HCT116 (cell line): ENCODE measurements around the gene TIAM1. TPM values are rescaled to one million over a fixed set of nuclear protein-coding genes. Genes with fewer than 3 reads are reported as not detected.

Source experiments
- ATAC-seq: fragments of 200-7000 bp; cut with Tn5 transposase; 2 replicates; pipeline ENCODE4 v1.9.1; 2020; ENCODE audit warnings: mild to moderate bottlenecking, moderate library complexity
- BruUV-seq: library from RNA; stranded (reverse); fragments of 400-500 nt; replicated peaks from 2 replicates; lab custom pipeline; 2021; lab: Mats Ljungman, UMichigan
- CTCF ChIA-PET: fragments of 300-600 bp; sonication (Branson Sonifier 250); formaldehyde crosslinking; loops from one replicate; lab custom pipeline; 2021; ENCODE audit warnings: antibody characterized with exemption; lab: Charles Lee
- POLR2A ChIA-PET: fragments of 300-600, 350-600 bp; sonication (Branson Sonifier 250); formaldehyde crosslinking; loops from one replicate; lab custom pipeline; 2021; ENCODE audit warnings: antibody characterized with exemption; lab: Charles Lee
- RAD21 ChIA-PET, 2 experiments: fragments of 300-600 bp; sonication (Branson Sonifier 250); formaldehyde crosslinking; loops; one replicate each; lab custom pipeline; 2023; ENCODE audit warnings: low total read pairs in 2 of 2; ENCODE audit not compliant: uncharacterized antibody in 2 of 2, unreplicated experiment in 2 of 2, low non-redundant PET in 1 of 2; lab: Charles Lee
- DNase-seq: peaks from one replicate; pipeline ENCODE4 v3.0.0-alpha.2; 2010; ENCODE audit warnings: low read depth, low spot score
- H2AFZ ChIP-seq: fragments of 200-600 bp; shearing (Covaris generic), sonication (generic); 2 replicates; pipeline ENCODE4 v1.6.1; 2017; ENCODE audit warnings: low read depth, mixed run types, mixed read lengths, antibody characterized with exemption, low read length; ENCODE audit not compliant: poor library complexity, severe bottlenecking
- H3K27ac ChIP-seq: 2 replicates; pipeline ENCODE4 v1.5.1; 2012; ENCODE audit warnings: low read depth, low read length
- H3K27me3 ChIP-seq: fragments of 200-600 bp; sonication (generic); 2 replicates; pipeline ENCODE4 v1.6.1; 2016; ENCODE audit warnings: mixed run types, low read length, mixed read lengths; ENCODE audit not compliant: insufficient read depth
- H3K36me3 ChIP-seq, 2 experiments: fragments of 200-500 bp in 1 of 2; fragments of 200-600 bp in 1 of 2; sonication (Bioruptor generic) in 1 of 2; sonication (generic) in 1 of 2; 2 replicates each; pipeline versions ENCODE4 v1.5.1 to v1.6.1; 2014 to 2016; ENCODE audit warnings: low read length in 2 of 2, inconsistent platforms in 1 of 2, mixed read lengths in 1 of 2, mixed run types in 1 of 2; ENCODE audit not compliant: insufficient read depth in 2 of 2, control insufficient read depth in 1 of 2
- H3K4me1 ChIP-seq, 2 experiments: fragments of 200-600 bp in 1 of 2; sonication (generic) in 1 of 2; 2 replicates each; pipeline versions ENCODE4 v1.5.1 to v1.6.1; 2012 to 2017; ENCODE audit warnings: low read length in 2 of 2, inconsistent platforms in 1 of 2, mild to moderate bottlenecking in 1 of 2, mixed read lengths in 1 of 2, mixed run types in 1 of 2, moderate library complexity in 1 of 2; ENCODE audit not compliant: insufficient read depth in 2 of 2, control insufficient read depth in 1 of 2
- H3K4me2 ChIP-seq: fragments of 200-600 bp; sonication (generic); 2 replicates; pipeline ENCODE4 v1.6.1; 2017; ENCODE audit warnings: mixed run types, low read length, mixed read lengths
- H3K4me3 ChIP-seq, 2 experiments: fragments of 200-600 bp in 1 of 2; sonication (generic) in 1 of 2; replicated peaks in 1 of 2; 2 replicates each; pipeline ENCODE4 v1.5.1; 2011 to 2016; ENCODE audit warnings: low read length in 2 of 2, control low read depth in 1 of 2, low read depth in 1 of 2, mild to moderate bottlenecking in 1 of 2, mixed read lengths in 1 of 2, mixed run types in 1 of 2
- H3K79me2 ChIP-seq: fragments of 200-600 bp; sonication (generic); 2 replicates; pipeline ENCODE4 v1.6.1; 2017; ENCODE audit warnings: mild to moderate bottlenecking, mixed run types, low read length, moderate library complexity, mixed read lengths; ENCODE audit not compliant: insufficient read depth
- H3K9ac ChIP-seq: fragments of 200-600 bp; sonication (generic); 2 replicates; pipeline ENCODE4 v1.6.1; 2016; ENCODE audit warnings: low read length, mixed read lengths
- H3K9me2 ChIP-seq: fragments of 200-600 bp; sonication (generic), shearing (Covaris generic); 2 replicates; pipeline ENCODE4 v1.6.1; 2017; ENCODE audit warnings: mixed run types, mild to moderate bottlenecking, moderate library complexity; ENCODE audit not compliant: insufficient read depth
- H3K9me3 ChIP-seq, 2 experiments: fragments of 200-500 bp in 1 of 2; fragments of 200-600 bp in 1 of 2; sonication (Bioruptor generic) in 1 of 2; sonication (generic) in 1 of 2; 2 replicates each; pipeline ENCODE4 v1.6.1; 2014 to 2017; ENCODE audit warnings: low read length in 2 of 2, mixed read lengths in 2 of 2, inconsistent platforms in 1 of 2, low read depth in 1 of 2, mild to moderate bottlenecking in 1 of 2, mixed run types in 1 of 2, moderate library complexity in 1 of 2; ENCODE audit not compliant: control insufficient read depth in 1 of 2, insufficient read depth in 1 of 2
- H4K20me1 ChIP-seq: fragments of 200-600 bp; sonication (generic), shearing (Covaris generic); 2 replicates; pipeline ENCODE4 v1.6.1; 2017; ENCODE audit warnings: mixed run types, mild to moderate bottlenecking, moderate library complexity; ENCODE audit not compliant: insufficient read depth
- CBX3 ChIP-seq: IDR thresholded peaks from 2 replicates; pipeline ENCODE4 v1.6.1; 2012; ENCODE audit warnings: low read depth
- EGR1 ChIP-seq: IDR thresholded peaks from 2 replicates; pipeline ENCODE4 v1.6.1; 2012; ENCODE audit warnings: low read depth
- ELF1 ChIP-seq: IDR thresholded peaks from 2 replicates; pipeline ENCODE4 v1.6.1; 2012; ENCODE audit warnings: low read depth, borderline replicate concordance
- EZH2 ChIP-seq: fragments of 200-600 bp; sonication (generic); IDR thresholded peaks from 2 replicates; pipeline ENCODE4 v1.6.1; 2017; ENCODE audit warnings: antibody characterized with exemption, mixed run types
- EZH2phosphoT487 ChIP-seq: fragments of 200-600 bp; IDR thresholded peaks from 2 replicates; pipeline ENCODE4 v1.6.1; 2018; ENCODE audit warnings: antibody characterized with exemption, borderline replicate concordance
- POLR2AphosphoS5 ChIP-seq: IDR thresholded peaks from 2 replicates; pipeline ENCODE4 v1.6.1; 2011; ENCODE audit warnings: mild to moderate bottlenecking, low read depth, low read length, moderate library complexity
- SIN3A ChIP-seq: IDR thresholded peaks from 2 replicates; pipeline ENCODE4 v1.6.1; 2012; ENCODE audit warnings: low read depth
- SP1 ChIP-seq: IDR thresholded peaks from 2 replicates; pipeline ENCODE4 v1.6.1; 2012; ENCODE audit warnings: low read depth
- YY1 ChIP-seq: IDR thresholded peaks from 2 replicates; pipeline ENCODE4 v1.6.1; 2011; ENCODE audit warnings: low read length, low read depth, moderate library complexity, mild to moderate bottlenecking; ENCODE audit not compliant: insufficient replicate concordance; ENCODE audit errors: extremely low read depth
- ZFX ChIP-seq: fragments of 450-650 bp; IDR thresholded peaks from 2 replicates; pipeline ENCODE4 v1.6.1; 2017
- ZNF274 ChIP-seq: fragments of 200-500 bp; sonication (Bioruptor generic); IDR thresholded peaks from 2 replicates; pipeline ENCODE4 v1.6.1; 2014; ENCODE audit warnings: mild to moderate bottlenecking, low read depth, low read length, inconsistent platforms
- intact Hi-C: fragments of 100-400 bp; cut with micrococcal nuclease; formaldehyde crosslinking; loops from 2 replicates; pipeline ENCODE4 v1.10.0; 2022
- total RNA-seq: library from RNA; stranded (reverse); gene quantifications from one replicate; pipeline ENCODE4 v1.2.1, GENCODE V29; 2021; ENCODE audit not compliant: unreplicated experiment
- TF ChIP-seq, protein P1 (sequence below): IDR thresholded peaks from 2 replicates; pipeline ENCODE4 v1.6.1; 2012; ENCODE audit warnings: low read depth
- TF ChIP-seq, protein P2 (sequence below): IDR thresholded peaks from 2 replicates; pipeline ENCODE4 v1.6.1; 2011; ENCODE audit warnings: mild to moderate bottlenecking, low read length, moderate library complexity; ENCODE audit not compliant: insufficient replicate concordance; ENCODE audit errors: extremely low read depth
- TF ChIP-seq, protein P3 (sequence below): IDR thresholded peaks from 2 replicates; pipeline ENCODE4 v1.6.1; 2012

TIAM1 gene
- total RNA-seq, 1 experiment from 2014 or later: 47.8 TPM

DNA sequence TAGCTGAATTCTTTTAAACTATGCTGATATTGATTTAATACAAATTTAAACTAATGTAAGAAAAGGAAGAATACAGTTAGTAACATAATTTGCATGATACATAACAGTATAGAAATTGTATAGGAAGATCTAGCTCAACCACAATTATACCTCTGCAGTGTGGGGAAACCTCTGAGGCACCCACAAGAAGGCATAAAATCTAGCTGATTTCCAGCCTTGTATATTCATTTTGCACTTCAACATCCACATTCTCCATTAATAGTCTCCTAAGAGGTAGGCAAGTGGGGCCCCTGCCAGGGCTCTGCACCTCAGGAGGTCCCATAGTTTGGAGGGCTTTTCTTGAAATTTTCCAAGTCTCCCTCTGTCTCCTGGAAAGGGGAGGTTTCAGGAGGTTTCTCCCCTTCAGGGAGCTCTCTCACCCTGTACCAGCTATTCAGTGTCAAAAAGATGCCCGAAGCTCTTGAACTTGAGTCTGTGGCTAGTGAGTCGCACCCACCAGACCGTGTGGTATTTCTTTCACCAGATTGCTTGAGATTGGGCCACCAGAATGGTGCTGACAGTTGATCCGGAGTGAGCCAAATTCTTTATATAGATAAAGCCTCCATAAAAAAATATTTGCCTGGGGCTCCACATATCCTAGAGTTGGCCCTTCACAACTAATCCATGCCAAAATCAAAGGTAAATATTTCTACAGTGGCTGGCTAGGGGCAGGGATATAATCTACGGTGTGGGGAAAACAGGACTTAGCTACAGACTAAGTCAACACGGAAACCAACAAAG, 108.2 kb downstream of the TIAM1 start (continued):
- TF ChIP-seq, protein P1, sequence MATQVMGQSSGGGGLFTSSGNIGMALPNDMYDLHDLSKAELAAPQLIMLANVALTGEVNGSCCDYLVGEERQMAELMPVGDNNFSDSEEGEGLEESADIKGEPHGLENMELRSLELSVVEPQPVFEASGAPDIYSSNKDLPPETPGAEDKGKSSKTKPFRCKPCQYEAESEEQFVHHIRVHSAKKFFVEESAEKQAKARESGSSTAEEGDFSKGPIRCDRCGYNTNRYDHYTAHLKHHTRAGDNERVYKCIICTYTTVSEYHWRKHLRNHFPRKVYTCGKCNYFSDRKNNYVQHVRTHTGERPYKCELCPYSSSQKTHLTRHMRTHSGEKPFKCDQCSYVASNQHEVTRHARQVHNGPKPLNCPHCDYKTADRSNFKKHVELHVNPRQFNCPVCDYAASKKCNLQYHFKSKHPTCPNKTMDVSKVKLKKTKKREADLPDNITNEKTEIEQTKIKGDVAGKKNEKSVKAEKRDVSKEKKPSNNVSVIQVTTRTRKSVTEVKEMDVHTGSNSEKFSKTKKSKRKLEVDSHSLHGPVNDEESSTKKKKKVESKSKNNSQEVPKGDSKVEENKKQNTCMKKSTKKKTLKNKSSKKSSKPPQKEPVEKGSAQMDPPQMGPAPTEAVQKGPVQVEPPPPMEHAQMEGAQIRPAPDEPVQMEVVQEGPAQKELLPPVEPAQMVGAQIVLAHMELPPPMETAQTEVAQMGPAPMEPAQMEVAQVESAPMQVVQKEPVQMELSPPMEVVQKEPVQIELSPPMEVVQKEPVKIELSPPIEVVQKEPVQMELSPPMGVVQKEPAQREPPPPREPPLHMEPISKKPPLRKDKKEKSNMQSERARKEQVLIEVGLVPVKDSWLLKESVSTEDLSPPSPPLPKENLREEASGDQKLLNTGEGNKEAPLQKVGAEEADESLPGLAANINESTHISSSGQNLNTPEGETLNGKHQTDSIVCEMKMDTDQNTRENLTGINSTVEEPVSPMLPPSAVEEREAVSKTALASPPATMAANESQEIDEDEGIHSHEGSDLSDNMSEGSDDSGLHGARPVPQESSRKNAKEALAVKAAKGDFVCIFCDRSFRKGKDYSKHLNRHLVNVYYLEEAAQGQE: no peak
- no peak for TF ChIP-seq ZNF274
- TF ChIP-seq EGR1: no peak
- TF ChIP-seq YY1: no peak
- TF ChIP-seq SIN3A: no peak
- no peak for TF ChIP-seq ELF1

DNA sequence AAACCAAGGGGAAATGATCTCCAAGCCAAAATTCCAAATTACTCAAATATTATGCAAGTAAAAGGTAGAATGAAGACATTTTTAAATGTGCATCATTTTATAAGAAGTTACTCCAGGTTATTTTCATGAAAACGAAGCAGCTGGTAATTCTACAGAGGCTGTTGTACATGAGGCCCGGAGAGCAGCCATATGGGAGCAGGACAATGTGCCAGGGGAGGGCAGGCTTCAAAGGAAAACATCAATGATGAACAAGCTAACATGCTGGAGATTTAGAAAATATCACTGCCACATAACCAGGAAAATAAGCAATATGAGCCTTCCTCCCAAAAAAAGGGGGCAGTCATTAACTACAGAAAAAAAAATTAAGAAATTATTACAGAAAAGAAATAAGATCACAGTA, 109.1 kb downstream of the TIAM1 start:
- Histone ChIP-seq H3K4me3 (no peak overlapping the region), H3K79me2 (no peaks in the 10 kb centered on the region), H3K27me3 (no peaks in the 10 kb centered on the region), H3K36me3 (no peaks in the 10 kb centered on the region), H3K9me3 (no peaks in the 10 kb centered on the region), H4K20me1 (no peaks in the 10 kb centered on the region), H2AFZ (no peak overlapping the region), H3K4me1 (no peaks in the 10 kb centered on the region; a peak in 1 of 4 replicates), H3K9ac (no peak overlapping the region), H3K4me2 (no peak overlapping the region), H3K9me2 (no peaks in the 10 kb centered on the region), H3K27ac (no peak overlapping the region)
- ATAC-seq (no peak), DNase-seq (no peak)
- ChIA-PET CTCF (no interaction called here), POLR2A (no interaction called here), RAD21 (no interaction called here)
- no TSS peak for BruUV-seq
- intact Hi-C loops: no loop called here
- TF ChIP-seq ELF1 (no peak), SIN3A (no peak), EZH2 (no peak), EZH2phosphoT487 (no peak), ZFX (no peak), POLR2AphosphoS5 (no peak), SP1 (no peak), ZNF274 (no peak), EGR1 (no peak), CBX3 (no peak)
- TF ChIP-seq, protein P2, sequence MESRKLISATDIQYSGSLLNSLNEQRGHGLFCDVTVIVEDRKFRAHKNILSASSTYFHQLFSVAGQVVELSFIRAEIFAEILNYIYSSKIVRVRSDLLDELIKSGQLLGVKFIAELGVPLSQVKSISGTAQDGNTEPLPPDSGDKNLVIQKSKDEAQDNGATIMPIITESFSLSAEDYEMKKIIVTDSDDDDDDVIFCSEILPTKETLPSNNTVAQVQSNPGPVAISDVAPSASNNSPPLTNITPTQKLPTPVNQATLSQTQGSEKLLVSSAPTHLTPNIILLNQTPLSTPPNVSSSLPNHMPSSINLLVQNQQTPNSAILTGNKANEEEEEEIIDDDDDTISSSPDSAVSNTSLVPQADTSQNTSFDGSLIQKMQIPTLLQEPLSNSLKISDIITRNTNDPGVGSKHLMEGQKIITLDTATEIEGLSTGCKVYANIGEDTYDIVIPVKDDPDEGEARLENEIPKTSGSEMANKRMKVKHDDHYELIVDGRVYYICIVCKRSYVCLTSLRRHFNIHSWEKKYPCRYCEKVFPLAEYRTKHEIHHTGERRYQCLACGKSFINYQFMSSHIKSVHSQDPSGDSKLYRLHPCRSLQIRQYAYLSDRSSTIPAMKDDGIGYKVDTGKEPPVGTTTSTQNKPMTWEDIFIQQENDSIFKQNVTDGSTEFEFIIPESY: no peak
- TF ChIP-seq, protein P1: no peak
- TF ChIP-seq, protein P3, sequence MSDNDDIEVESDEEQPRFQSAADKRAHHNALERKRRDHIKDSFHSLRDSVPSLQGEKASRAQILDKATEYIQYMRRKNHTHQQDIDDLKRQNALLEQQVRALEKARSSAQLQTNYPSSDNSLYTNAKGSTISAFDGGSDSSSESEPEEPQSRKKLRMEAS: no peak
